ENCODE measurements around the gene CCDC195.

DNA sequence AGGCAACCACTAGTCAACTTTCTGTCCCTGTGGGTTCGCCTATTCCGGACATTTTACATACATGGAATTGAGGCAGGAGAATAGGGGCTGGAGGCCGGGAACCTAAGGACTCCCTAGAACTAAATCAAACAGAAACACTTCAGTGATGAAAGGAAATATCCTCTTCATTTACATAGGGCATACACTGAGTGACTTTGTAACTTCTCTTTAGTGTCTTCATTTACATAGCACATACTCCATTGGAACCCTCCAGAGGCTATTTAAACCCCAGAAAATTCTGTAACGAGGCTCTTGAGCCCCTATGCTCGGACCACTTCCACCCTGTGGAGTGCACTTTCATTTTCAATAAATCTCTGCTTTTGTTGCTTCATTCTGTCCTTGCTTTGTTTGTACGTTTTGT is 56.5 kb downstream of the CCDC195 start:
- TF ChIP-seq EZH2phosphoT487 (IDR thresholded peaks at IDR 0.05; ENCODE audit: low read depth), result no peak
- TF ChIP-seq, protein P1, sequence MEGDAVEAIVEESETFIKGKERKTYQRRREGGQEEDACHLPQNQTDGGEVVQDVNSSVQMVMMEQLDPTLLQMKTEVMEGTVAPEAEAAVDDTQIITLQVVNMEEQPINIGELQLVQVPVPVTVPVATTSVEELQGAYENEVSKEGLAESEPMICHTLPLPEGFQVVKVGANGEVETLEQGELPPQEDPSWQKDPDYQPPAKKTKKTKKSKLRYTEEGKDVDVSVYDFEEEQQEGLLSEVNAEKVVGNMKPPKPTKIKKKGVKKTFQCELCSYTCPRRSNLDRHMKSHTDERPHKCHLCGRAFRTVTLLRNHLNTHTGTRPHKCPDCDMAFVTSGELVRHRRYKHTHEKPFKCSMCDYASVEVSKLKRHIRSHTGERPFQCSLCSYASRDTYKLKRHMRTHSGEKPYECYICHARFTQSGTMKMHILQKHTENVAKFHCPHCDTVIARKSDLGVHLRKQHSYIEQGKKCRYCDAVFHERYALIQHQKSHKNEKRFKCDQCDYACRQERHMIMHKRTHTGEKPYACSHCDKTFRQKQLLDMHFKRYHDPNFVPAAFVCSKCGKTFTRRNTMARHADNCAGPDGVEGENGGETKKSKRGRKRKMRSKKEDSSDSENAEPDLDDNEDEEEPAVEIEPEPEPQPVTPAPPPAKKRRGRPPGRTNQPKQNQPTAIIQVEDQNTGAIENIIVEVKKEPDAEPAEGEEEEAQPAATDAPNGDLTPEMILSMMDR (IDR thresholded peaks at IDR 0.05; ENCODE audit: low read depth, low read length), result no peak
